Measurements from ENCODE around the gene SDK1. TPM values are rescaled to one million over a fixed set of nuclear protein-coding genes. Genes with fewer than 3 reads are reported as not detected.

Gene SDK1
- total RNA-seq, 4 donors from 2014 or later, result 1.3 to 5.0 (median 2.0) TPM

GRCh38 chr7:4137552-4137951 is 836.5 kb downstream of the SDK1 start:
- H3K27ac ChIP-seq, result no peak overlapping the region
- intact Hi-C loops (cut with DNase I), result no loop called here
- no peaks in the 10 kb centered on the region for H3K9me3 ChIP-seq
- no peaks in the 10 kb centered on the region for H3K27me3 ChIP-seq
- no peaks in the 10 kb centered on the region for H3K4me1 ChIP-seq
- 95 to 97% methylated on average over 14 of the region's 14 CpGs for WGBS, 2 donors
- TF ChIP-seq POLR2A (IDR thresholded peaks at IDR 0.05) (no peak), CTCF (IDR thresholded peaks at IDR 0.05) (no peak)
- no peaks in the 10 kb centered on the region for H3K36me3 ChIP-seq
- DNase-seq, result no peak
- no peak overlapping the region for H3K4me3 ChIP-seq (replicated peaks in 1 of 3)

GRCh38 chr7:4138866-4139265 is 837.8 kb downstream of the SDK1 start:
- no peak for DNase-seq
- H3K9me3 ChIP-seq, result no peaks in the 10 kb centered on the region
- H3K4me1 ChIP-seq, result no peaks in the 10 kb centered on the region
- intact Hi-C loops (cut with DNase I), result no loop called here
- H3K4me3 ChIP-seq (replicated peaks in 1 of 3), result no peak overlapping the region
- H3K27ac ChIP-seq, result no peak overlapping the region
- 90 to 94% methylated on average over 11 of the region's 11 CpGs for WGBS, 2 donors
- H3K27me3 ChIP-seq, result no peaks in the 10 kb centered on the region
- H3K36me3 ChIP-seq, result no peaks in the 10 kb centered on the region
- no peak for TF ChIP-seq CTCF (IDR thresholded peaks at IDR 0.05)
- no peak for TF ChIP-seq POLR2A (IDR thresholded peaks at IDR 0.05)

GRCh38 chr7:4139656-4140625 is 838.9 kb downstream of the SDK1 start:
- H3K27ac ChIP-seq, result no peak overlapping the region
- 83 to 88% methylated on average over 17 to 19 of the region's 21 CpGs for WGBS, 2 donors
- TF ChIP-seq CTCF (IDR thresholded peaks at IDR 0.05) (no peak), POLR2A (IDR thresholded peaks at IDR 0.05) (no peak)
- no peaks in the 10 kb centered on the region for H3K27me3 ChIP-seq
- H3K36me3 ChIP-seq, result no peaks in the 10 kb centered on the region
- DNase-seq, result no peak
- no peak overlapping the region for H3K4me3 ChIP-seq (replicated peaks in 1 of 3)
- intact Hi-C loops (cut with DNase I), result no loop called here
- no peaks in the 10 kb centered on the region for H3K4me1 ChIP-seq
- no peaks in the 10 kb centered on the region for H3K9me3 ChIP-seq

- Histone ChIP-seq H3K4me1 (no peaks in the 10 kb centered on the region), H3K9me3 (no peaks in the 10 kb centered on the region), H3K36me3 (no peaks in the 10 kb centered on the region), H3K4me3 (replicated peaks in 1 of 3) (no peak overlapping the region), H3K27ac (no peak overlapping the region), H3K27me3 (no peaks in the 10 kb centered on the region)
- no peak for TF ChIP-seq CTCF (IDR thresholded peaks at IDR 0.05)
- no peak for TF ChIP-seq POLR2A (IDR thresholded peaks at IDR 0.05)
- DNase-seq, result no peak
- intact Hi-C loops (cut with DNase I), result no loop called here
- 78 to 79% methylated on average over 5 of the region's 5 CpGs for WGBS, 2 donors
These were observed 839.9 kb downstream of the SDK1 start for GRCh38 chr7:4140933-4141332.

- DNase-seq, result no peak
- intact Hi-C loops (cut with DNase I), result no loop called here
- Histone ChIP-seq H3K27me3 (no peaks in the 10 kb centered on the region), H3K9me3 (no peaks in the 10 kb centered on the region), H3K4me1 (no peaks in the 10 kb centered on the region), H3K4me3 (replicated peaks in 1 of 3) (no peak overlapping the region), H3K27ac (no peak overlapping the region), H3K36me3 (no peaks in the 10 kb centered on the region)
- TF ChIP-seq POLR2A (IDR thresholded peaks at IDR 0.05) (no peak), CTCF (IDR thresholded peaks at IDR 0.05) (no peak)
- 86 to 93% methylated on average over 4 to 5 of the region's 7 CpGs for WGBS, 2 donors
These were observed 842.0 kb downstream of the SDK1 start for GRCh38 chr7:4143006-4143405.
